Measurements from ENCODE around the gene ADIPOQ.
A peak's percentile ranks its signal among the peaks of the same experiment; 100 is the strongest.
"Not testable (repeated sequence)": the region's sequence is repeated elsewhere in the genome, so short reads cannot be mapped to it uniquely, and the experiment has no call there.

The ADIPOQ gene

GRCh38 chr3:186870421-186871201, 28.1 kb downstream of the ADIPOQ start:
- no peak for DNase-seq (ENCODE audit: low read depth in 2 of 2)

DNA sequence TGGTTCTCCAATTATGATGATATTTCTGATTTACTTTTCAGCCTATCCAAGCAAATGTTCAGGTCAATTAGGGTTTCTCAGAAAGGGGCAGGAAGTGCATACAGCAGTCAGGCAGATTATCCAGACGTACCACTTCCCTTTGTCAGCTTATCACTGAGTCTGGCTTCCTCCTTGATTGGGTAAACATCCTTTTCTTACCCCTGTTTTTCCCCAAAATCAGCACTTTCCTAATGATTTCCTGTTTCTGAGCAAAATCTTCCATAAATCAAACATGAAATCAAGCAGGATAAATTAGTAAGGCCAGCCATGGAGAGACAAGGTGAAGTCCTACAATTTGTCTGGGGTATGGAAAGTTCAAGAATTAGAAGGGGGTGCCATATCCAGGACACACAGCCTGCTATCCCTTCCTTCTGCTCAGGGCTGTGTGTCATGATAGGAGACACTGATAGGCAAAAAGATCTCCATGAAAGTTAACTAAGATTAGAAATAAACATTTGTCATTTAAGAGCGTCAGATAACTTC, 29.0 kb downstream of the ADIPOQ start:
- DNase-seq (ENCODE audit: low read depth in 2 of 2), result no peak

GRCh38 chr3:186873796-186874195, 31.3 kb downstream of the ADIPOQ start:
- DNase-seq (ENCODE audit: low read depth in 2 of 2), result not testable (repeated sequence)

DNA sequence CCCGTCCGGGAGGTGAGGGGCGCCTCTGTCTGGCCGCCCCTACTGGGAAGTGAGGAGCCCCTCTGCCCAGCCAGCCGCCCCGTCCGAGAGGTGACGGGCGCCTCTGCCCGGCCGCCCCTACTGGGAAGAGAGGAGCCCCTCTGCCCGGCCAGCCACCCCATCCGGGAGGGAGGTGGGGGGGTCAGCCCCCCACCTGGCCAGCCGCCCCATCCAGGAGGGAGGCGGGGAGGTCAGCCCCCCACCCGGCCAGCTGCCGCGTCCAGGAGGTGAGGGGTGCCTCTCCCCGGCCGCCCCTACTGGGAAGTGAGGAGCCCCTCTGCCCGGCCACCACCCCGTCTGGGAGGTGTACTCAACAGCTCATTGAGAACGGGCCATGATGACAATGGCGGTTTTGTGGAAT, 31.7 kb downstream of the ADIPOQ start:
- DNase-seq (ENCODE audit: low read depth in 2 of 2), result not testable (repeated sequence)

DNA sequence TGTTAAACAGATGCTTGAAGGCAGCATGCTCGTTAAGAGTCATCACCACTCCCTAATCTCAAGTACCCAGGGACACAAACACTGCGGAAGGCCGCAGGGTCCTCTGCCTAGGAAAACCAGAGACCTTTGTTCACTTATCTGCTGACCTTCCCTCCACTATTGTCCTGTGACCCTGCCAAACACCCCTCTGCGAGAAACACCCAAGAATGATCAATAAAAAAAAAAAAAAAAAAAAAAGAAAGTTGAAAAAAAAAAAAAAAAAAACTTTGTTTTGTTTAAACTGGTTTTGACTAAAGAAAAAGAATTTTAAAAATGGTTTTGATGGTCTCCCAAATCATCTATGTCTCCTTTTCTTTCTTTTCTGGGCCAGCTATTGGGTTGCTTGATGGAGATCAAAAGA, 32.3 kb downstream of the ADIPOQ start:
- not testable (repeated sequence) for DNase-seq (ENCODE audit: low read depth in 2 of 2)

GRCh38 chr3:186875708-186876107, 33.2 kb downstream of the ADIPOQ start:
- no peak for DNase-seq (ENCODE audit: low read depth in 2 of 2)

GRCh38 chr3:186879781-186880180, 37.3 kb downstream of the ADIPOQ start:
- no peak for DNase-seq (ENCODE audit: low read depth in 2 of 2)

DNA sequence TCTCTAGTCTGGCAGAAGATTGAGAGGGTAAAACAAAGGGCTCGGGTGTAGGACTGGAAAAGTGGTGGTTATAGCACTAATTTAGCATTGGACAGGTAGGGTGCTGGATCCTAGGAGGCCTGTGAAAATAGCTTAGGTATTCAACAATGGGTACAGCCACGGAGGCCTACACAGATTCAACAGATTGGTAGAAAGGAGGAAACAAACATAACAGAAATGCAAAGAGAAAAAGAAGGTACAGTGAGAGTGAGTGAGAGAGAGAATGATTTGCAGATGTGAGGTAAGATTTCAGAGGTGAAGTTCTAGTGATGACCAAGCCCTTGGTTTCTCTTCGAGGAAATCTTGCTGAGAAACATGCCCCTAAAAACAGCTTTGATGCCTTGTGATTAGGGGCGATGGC, 37.9 kb downstream of the ADIPOQ start:
- no peak for DNase-seq (ENCODE audit: low read depth in 2 of 2)

DNA sequence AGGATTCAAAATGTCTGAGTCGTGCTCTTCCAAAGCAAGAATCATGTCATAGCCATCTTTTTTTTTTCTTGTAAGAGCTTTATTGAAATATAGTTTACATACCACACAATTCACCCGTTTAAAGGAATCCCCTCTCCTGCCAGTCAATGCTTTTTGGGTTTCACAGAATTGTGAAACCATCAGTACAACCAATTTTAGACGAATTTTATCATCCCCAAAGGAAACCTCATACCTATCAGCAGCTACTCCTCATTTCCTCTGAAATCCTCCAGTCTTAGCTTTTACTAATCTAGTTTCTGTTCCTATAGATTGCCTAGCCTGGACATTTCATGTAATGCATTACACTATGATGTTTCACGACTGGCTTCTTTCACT, 39.6 kb downstream of the ADIPOQ start:
- DNase-seq (ENCODE audit: low read depth in 2 of 2), result no peak

- DNase-seq (ENCODE audit: low read depth in 2 of 2), result peak in 1 of 2 donors; percentile 6
Observed at GRCh38 chr3:186882881-186883685, 40.6 kb downstream of the ADIPOQ start.

- no peak for DNase-seq (ENCODE audit: low read depth in 2 of 2)
Observed at GRCh38 chr3:186883686-186884058, 41.2 kb downstream of the ADIPOQ start.

GRCh38 chr3:186884868-186885267, 42.4 kb downstream of the ADIPOQ start:
- not testable (repeated sequence) for DNase-seq (ENCODE audit: low read depth in 2 of 2)

GRCh38 chr3:186886202-186886981, 43.9 kb downstream of the ADIPOQ start:
- no peak for DNase-seq (ENCODE audit: low read depth in 2 of 2)

- not testable (repeated sequence) for DNase-seq (ENCODE audit: low read depth in 2 of 2)
Observed at GRCh38 chr3:186887507-186887938, 45.0 kb downstream of the ADIPOQ start.

DNA sequence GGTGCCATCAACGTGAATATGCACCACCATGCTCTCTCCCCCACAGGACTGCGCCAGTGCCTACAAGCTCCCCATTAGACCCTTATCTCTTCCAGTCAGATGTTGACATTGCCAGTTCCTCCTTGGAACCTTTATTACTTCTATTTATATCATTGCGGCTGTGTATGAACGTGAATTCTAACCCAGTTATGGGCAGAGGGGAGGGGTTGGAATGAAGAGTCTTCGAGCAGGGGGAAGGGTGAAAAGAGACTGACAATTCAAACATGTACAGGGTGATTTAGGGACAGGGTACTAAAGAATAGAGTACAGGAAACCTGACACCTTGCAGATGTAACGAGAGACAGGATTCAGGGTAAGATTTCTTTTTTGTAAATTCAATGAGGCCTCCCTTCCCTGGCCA, 46.1 kb downstream of the ADIPOQ start:
- DNase-seq (ENCODE audit: low read depth in 2 of 2), result no peak

- DNase-seq (ENCODE audit: low read depth in 2 of 2), result not testable (repeated sequence)
Observed at GRCh38 chr3:186889698-186890097, 47.2 kb downstream of the ADIPOQ start.

DNA sequence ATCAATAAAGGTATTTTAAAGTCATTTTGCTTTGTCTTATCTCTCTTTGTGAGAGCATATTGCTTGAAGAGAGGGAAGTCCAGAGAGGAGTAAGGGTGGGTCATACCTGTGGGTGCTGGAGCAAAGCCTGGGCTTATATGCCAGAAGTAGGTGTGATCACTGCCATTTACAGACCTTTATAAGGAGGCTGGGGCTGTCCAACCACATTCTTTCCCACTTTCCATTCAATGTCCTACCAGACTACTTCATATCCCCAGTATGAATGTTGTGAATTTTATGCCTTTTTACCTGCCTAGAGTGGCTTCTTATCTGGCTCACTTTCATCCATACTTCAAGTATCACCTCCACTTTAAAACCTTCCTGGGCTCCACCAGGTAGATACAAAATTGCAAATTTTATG, 48.4 kb downstream of the ADIPOQ start:
- DNase-seq (ENCODE audit: low read depth in 2 of 2), result no peak

GRCh38 chr3:186893071-186893470, 50.6 kb downstream of the ADIPOQ start:
- not testable (repeated sequence) for DNase-seq (ENCODE audit: low read depth in 2 of 2)

DNA sequence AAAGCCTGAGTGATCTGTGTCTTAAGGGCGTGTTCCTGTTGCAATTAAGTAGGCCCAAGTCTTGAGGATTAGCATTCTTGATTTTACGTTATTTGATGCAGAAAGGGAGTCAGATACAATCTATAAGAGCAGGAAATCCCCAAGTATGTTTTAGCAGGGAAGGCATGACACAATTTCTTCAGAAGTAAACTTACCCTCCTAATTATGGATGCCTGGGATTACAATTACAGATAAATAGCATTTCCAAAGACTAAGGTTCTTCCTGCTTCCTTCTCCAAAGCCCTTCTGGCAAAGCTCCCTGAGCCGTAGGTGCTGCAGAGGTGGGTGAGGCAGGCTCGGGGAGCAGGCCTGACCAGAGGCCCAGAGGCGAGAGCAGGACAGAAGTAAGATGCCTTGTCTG, 52.9 kb downstream of the ADIPOQ start:
- no peak for DNase-seq (ENCODE audit: low read depth in 2 of 2)

- DNase-seq (ENCODE audit: low read depth in 2 of 2), result no peak
Observed at GRCh38 chr3:186896006-186896405, 53.5 kb downstream of the ADIPOQ start.

- DNase-seq (ENCODE audit: low read depth in 2 of 2), result no peak
Observed at GRCh38 chr3:186896875-186897274, 54.4 kb downstream of the ADIPOQ start.

DNA sequence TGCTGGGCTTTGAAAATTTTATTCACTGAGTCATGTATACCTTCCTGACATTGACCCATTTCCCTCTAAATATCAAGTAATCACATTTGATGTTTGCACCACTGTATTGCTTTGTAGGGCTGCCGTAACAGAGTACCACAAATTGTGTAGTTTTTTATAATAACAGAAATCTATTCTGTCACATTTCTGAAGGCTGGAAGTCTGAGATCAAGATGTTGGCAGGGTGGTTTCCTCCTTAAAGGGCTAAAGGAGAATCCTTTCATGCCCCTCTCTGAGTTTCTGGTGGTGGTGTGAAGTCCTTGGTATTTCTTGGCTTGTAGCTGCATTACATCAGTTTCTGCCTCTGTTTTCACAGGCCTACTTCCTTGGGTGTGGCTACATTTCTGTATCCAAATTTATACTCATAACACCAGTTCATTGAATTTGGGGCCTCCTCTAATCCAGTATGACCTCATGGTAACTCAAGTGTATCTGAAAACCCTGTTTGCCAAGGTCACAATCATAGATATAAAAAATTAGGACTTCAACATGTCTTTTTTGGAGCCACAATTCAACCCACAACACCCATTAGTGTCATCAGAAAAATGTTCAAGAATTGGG, 58.7 kb downstream of the ADIPOQ start:
- DNase-seq (ENCODE audit: low read depth in 2 of 2), result no peak
